RKO (cell line): ENCODE measurements around the gene MATCAP1.

Experiments used
- DNase-seq: peaks from one replicate; pipeline ENCODE4 v3.0.0-alpha.2; 2016; ENCODE audit warnings: low spot score

MATCAP1 gene

DNA sequence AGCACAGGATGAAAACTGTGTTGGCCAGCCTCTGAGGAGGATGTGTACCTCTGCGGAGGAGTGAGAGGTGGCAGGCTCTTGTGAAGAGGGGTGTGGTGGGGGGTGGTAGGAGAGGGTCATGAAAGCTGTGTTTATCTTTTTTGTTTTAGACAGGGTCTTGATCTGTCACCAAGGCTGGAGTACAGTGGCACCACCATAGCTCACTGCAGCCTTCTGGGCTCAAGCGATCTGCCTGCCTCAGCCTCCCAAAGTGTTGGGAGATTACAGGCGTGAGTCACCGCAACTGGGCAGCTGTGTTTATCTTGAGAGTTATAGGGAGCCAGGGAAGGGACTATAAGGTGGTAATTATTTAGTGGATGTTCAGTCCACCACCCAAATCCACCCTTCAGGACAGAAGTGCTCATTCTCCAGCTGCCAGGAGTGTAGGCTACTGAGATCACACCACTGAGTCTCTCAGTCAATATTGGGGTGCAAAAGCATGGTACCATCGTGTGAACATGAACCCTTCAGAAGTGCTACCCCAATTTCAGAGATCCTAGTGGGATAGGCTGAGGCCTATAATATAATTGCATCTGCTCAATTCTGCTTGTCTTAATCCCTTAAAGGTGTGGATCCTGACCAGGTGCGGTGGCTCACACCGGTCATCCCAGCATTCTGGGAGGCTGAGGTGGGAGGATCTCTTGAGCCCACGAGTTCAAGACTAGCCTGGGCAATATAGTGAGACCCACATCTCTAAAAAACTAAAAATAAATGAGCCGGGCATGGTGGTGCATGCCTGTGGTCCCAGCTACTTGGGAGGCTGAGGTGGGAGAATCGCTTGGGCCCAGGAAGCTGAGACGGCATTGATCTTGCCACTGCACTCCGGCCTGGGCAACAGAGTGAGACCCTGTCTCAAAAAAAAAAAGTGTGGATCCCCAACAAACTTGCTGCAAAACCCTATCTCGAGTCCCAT, 7.0 kb upstream of the MATCAP1 start:
- no peak for DNase-seq

GRCh38 chr16:67190041-67190440, 6.3 kb upstream of the MATCAP1 start, which contains the start of gene EXOC3L1:
TSS of gene EXOC3L1 (minus strand) at chr16:67190136. CDS start at chr16:67189676, 460 bp downstream.
- no peak for DNase-seq

DNA sequence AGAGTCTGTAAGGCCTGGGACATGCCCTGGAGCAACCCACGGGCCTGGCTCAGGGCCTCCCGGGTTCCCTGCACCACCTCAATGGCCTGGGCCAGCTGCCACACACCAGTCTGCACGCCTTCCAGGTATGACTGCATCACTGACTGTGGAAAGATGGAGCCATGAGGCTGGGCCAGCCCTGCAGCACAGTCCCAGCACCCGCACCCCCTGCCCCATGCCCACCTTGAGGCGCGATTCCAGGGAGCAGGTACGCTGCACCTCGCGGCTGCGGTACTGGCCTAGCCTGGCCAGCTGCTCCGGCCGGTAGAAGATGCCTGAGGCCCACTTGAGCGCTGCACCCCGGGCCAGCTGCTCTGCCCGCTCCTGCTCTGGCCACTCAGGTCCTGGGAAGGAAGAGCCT, 5.0 kb upstream of the MATCAP1 start:
- no peak for DNase-seq

DNA sequence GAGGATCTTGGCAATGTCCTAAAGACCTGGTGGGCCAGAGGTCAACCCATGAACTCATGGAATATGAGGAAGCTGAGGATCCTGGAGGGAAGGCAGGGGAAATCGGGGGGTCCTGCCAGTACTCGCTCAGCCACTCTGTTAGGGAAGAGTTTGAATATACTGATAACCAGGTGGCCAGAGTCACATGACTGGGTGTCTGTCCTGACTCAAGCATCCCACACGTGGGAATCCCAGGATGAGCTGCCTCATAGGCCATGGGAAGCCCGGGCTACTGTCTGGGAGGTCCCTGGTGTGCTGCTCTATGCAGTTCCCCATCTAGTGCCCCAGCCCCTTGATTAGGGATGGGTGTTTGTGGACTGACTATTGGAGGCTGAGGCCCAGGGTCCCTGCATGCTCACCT, 4.6 kb upstream of the MATCAP1 start:
- DNase-seq, result no peak

DNA sequence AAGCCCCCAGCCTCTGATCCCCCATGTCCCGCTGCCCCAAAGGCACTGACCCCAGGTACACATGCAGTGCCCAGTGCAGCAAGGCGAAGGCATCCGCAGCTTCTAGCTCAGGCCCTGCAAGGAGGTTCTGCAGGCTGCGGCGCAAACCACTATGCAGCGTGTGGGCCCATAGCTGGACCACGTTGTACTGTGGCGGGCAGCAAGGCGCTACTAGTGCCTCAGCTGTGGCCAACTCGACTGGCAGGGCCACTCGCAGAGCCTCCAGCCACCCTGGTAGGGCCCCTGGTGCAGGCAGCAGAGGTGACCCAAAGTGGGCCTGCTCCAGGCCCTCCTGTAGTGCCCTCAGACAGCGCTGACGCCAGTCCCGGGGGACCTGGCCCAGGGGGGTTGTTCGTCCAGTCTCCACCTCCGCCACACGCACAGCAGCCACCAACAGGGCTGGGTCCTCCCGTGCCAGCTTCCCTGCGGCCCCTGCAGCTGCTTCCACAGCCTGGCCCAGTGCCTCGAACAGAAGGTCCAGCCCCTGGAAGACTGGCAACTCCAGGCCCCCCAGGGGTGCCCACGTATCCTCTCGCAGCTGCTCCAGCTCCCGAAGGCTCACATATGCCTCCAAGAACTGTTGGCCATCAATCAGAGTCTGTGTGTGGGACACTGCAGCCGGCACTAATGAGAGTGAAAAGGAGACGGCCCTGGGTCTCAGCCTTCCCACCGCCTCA, 3.6 kb upstream of the MATCAP1 start:
- DNase-seq, result no peak

DNA sequence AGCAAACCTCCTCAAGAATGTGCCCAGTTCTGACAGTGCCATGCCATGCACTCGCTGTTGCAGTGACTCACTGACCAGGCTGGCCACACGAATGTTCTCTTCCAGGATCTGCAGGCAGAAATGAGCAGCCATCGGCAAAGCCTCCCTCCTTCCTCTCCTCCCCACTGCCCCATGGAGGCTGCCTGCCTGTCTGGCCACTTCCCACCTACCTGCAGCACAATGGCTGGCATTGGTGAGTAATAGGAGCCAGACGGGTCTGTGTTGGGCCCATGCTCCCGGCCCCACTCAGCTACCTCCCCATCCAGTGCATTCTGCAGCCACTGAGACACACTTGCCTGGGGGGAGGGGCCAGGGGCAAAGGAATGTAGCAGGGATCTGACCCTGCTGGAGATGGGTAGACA, 2.8 kb upstream of the MATCAP1 start:
- no peak for DNase-seq

- no peak for DNase-seq
These were observed 1.9 kb upstream of the MATCAP1 start for GRCh38 chr16:67185651-67186134.

DNA sequence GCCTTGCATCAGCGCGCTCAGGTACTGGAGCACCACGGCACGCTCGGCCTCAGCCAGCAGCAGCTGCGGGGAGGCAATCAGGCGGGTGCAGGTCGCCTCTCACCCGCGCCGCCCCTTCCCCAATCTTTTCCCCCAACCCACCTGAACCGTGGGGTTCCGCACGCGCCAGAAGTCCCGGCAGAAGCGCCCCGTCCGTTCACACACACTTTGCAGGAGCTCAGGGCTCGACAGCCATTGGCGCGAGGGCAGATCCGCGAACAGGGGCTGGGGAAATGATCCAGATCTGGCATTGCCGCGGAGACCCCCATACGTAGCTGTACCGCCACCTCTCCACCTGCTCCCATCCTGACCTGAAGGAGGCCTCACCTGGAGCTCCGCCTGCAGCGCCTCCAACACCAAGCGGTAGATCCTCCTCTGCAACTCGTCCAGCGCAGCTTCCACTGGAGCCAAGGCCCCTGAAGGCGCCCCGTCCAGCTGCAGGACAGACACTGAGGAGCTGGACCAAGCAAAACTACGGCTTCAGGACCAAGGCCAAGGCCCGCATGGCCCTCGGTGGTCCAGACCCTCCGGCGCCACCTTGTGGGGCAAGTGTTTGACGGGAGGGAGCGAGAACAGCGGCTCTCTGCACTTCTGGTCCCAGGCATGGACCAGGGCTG, 1.4 kb upstream of the MATCAP1 start:
- peak; percentile 91 for DNase-seq

DNA sequence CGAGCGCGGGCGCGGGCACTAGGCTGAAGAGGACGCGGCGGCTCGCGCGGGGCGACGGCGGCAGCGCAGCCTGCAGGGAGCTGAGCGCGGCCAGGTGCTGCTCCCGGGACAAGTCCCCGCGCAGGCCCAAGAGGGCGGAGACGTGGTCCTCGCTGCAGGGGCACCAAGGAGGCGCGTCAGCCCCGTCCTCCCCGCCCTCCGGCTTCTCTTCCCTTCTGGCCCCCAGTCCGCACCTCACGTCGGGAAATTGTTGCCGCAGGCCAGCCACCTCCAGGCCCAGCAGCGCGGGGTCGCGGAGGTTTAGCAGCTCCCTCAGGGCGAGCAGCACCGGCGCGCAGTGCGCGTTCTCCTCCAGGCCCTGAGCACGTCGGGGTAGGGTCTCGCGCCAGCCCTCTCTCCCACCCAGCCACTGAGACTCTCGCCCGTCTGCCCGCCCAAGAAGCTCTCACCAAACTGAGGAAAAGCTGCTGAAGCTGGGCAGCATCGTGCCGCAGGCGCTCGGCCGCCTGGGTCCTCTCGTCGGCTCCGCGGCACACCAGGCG, 761 bp upstream of the MATCAP1 start:
- no peak for DNase-seq

GRCh38 chr16:67183284-67183626, 508 bp downstream of the MATCAP1 start:
- no peak for DNase-seq

- no peak for DNase-seq
These were observed 1.5 kb downstream of the MATCAP1 start for GRCh38 chr16:67182288-67182687.

DNA sequence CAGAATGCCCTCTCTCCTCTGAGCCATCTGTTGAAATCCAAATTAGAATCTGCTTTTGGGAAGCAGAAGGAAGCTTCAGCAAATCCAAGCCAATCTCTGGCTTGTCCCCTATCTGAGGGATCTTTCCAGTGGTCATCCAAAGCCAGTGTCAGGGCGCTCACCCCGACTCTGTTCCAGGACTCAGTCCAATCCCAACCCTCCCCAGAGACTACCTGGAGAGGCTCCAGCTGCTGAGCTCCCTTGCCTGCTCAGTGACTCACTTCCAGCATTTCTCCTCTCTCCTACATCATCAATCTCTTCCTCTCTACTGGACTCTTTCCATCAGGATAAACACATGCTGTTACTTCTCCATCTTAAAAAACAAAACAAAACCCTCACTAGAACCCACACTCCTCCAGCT, 2.4 kb downstream of the MATCAP1 start:
- peak; percentile 34 for DNase-seq

- DNase-seq, result no peak
These were observed 3.6 kb downstream of the MATCAP1 start for GRCh38 chr16:67180166-67180565.

GRCh38 chr16:67179421-67180080, 4.2 kb downstream of the MATCAP1 start:
- DNase-seq, result no peak

GRCh38 chr16:67177743-67178699, 5.7 kb downstream of the MATCAP1 start:
- peak; percentile 80 for DNase-seq

DNA sequence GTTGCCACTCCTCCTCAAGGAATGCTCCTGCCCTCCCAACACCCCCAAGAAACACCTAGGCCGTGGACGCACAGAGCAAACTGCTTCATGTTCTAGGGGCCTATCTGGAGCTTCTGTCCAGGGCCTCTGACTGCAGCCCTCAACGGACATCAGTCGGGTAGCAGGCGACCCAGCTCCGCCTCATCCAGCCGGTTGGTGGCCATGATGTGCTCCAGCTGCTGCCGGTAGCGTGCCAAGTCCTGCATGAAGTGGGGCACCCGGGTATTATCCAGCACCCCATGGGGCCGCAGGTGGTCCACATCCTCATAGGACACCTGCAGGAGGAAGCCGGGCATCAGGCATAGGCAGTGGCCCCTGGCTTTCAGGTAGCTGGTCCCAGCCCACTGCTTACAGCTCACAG, 7.1 kb downstream of the MATCAP1 start:
- no peak for DNase-seq

DNA sequence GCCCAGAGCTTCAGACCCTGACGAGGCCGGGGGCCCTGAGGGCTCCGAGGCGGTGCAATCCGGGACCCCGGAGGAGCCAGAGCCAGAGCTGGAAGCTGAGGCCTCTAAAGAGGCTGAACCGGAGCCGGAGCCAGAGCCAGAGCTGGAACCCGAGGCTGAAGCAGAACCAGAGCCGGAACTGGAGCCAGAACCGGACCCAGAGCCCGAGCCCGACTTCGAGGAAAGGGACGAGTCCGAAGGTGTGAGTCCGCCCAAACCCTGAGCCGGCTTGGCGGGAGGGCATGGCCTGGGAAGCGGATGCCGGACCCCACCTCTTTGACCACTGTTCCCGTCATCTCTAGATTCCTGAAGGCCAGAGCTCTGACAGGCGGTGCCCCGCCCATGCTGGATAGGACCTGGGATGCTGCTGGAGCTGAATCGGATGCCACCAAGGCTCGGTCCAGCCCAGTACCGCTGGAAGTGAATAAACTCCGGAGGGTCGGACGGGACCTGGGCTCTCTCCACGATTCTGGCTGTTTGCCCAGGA, 9.0 kb downstream of the MATCAP1 start:
- no peak for DNase-seq

DNA sequence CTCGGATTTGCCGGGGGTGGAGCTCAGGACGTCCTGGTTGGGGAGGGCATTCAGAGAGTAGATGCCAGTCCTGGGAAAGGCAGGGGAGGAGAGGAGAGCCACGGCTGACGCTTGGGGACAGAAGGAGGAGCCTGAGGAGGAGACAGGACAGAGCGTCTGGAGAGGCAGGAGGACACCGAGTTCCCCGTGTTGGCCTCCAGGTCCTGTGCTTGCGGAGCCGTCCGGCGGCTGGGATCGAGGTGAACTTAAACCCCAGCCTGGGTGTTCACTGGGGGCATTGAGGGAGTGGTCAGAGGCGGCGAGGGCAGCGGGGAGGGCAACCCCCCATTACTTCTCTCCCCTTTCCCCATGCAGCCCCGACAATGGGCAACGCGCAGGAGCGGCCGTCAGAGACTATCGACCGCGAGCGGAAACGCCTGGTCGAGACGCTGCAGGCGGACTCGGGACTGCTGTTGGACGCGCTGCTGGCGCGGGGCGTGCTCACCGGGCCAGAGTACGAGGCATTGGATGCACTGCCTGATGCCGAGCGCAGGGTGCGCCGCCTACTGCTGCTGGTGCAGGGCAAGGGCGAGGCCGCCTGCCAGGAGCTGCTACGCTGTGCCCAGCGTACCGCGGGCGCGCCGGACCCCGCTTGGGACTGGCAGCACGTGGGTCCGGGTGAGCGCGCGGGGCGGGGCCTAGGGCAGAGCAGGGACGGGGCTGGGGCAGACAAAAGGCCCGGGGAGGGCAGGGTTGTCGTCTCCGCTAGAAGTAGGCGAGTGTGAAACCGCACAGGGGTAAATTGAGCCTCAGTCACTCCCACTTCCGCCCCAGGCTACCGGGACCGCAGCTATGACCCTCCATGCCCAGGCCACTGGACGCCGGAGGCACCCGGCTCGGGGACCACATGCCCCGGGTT, 9.7 kb downstream of the MATCAP1 start:
- peak; percentile 93 for DNase-seq

DNA sequence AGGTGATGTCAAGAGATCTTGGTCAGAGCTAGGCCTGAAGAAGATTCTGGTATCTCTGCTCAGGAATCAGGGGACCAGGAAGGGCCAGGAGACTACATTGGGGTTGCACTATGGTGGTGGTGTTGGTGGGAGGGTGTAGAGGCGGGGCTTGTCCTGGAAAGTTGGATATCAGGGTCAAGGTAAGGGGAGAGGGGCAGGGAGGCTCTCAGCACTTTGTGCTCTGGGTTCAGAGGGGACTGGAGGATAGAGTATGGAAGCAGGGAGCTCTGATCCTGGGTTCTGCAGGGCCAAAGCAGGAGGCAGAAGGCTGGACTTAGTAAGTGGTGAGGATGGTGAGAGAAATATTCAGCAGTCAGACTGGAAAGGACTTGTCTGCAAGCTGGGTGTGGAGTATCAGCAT, 10.4 kb downstream of the MATCAP1 start:
- no peak for DNase-seq
